ENCODE measurements around the gene GRM4.

DNA sequence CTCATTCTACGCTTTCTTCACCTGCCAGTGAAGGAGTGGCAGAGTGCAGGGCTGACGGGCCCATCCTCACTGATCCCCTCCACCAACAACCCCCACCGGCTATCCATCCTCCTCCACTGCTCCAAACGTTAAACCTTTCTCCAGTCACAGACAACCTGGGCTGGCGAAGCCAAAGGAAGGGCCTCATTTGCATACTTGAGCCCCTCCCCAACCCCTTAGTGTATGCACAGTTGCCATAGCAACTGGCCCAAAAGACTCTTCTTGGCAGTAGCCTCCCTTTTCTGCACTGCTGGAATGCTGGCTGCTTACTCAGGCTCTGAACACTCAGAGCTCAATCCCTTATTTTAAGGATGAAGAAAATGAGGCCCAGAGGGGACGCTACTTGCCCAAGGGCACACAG, 130.3 kb downstream of the GRM4 start:
- TF ChIP-seq, protein P1, sequence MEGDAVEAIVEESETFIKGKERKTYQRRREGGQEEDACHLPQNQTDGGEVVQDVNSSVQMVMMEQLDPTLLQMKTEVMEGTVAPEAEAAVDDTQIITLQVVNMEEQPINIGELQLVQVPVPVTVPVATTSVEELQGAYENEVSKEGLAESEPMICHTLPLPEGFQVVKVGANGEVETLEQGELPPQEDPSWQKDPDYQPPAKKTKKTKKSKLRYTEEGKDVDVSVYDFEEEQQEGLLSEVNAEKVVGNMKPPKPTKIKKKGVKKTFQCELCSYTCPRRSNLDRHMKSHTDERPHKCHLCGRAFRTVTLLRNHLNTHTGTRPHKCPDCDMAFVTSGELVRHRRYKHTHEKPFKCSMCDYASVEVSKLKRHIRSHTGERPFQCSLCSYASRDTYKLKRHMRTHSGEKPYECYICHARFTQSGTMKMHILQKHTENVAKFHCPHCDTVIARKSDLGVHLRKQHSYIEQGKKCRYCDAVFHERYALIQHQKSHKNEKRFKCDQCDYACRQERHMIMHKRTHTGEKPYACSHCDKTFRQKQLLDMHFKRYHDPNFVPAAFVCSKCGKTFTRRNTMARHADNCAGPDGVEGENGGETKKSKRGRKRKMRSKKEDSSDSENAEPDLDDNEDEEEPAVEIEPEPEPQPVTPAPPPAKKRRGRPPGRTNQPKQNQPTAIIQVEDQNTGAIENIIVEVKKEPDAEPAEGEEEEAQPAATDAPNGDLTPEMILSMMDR (IDR thresholded peaks at IDR 0.05 in 8 of 11, conservative IDR thresholded peaks at IDR 0.05 in 3 of 11), result no peak
- TF ChIP-seq POLR2AphosphoS5 (IDR thresholded peaks at IDR 0.05), result no peak
